HCT116 (cell line): ENCODE data around the gene UMOD. TPM values are rescaled to one million over a fixed set of nuclear protein-coding genes. Genes with fewer than 3 reads are reported as not detected.

Experiments
- ATAC-seq: fragments of 200-7000 bp; cut with Tn5 transposase; 2 replicates; pipeline ENCODE4 v1.9.1; 2020; ENCODE audit warnings: mild to moderate bottlenecking, moderate library complexity
- BruUV-seq: library from RNA; stranded (reverse); fragments of 400-500 nt; replicated peaks from 2 replicates; lab custom pipeline; 2021; lab: Mats Ljungman, UMichigan
- CTCF ChIA-PET: fragments of 300-600 bp; sonication (Branson Sonifier 250); formaldehyde crosslinking; loops from one replicate; lab custom pipeline; 2021; ENCODE audit warnings: antibody characterized with exemption; lab: Charles Lee
- POLR2A ChIA-PET: fragments of 300-600, 350-600 bp; sonication (Branson Sonifier 250); formaldehyde crosslinking; loops from one replicate; lab custom pipeline; 2021; ENCODE audit warnings: antibody characterized with exemption; lab: Charles Lee
- RAD21 ChIA-PET, 2 experiments: fragments of 300-600 bp; sonication (Branson Sonifier 250); formaldehyde crosslinking; loops; one replicate each; lab custom pipeline; 2023; ENCODE audit warnings: low total read pairs in 2 of 2; ENCODE audit not compliant: uncharacterized antibody in 2 of 2, unreplicated experiment in 2 of 2, low non-redundant PET in 1 of 2; lab: Charles Lee
- DNase-seq: peaks from one replicate; pipeline ENCODE4 v3.0.0-alpha.2; 2010; ENCODE audit warnings: low read depth, low spot score
- H2AFZ ChIP-seq: fragments of 200-600 bp; shearing (Covaris generic), sonication (generic); 2 replicates; pipeline ENCODE4 v1.6.1; 2017; ENCODE audit warnings: low read depth, mixed run types, mixed read lengths, antibody characterized with exemption, low read length; ENCODE audit not compliant: poor library complexity, severe bottlenecking
- H3K27ac ChIP-seq: 2 replicates; pipeline ENCODE4 v1.5.1; 2012; ENCODE audit warnings: low read depth, low read length
- H3K27me3 ChIP-seq: fragments of 200-600 bp; sonication (generic); 2 replicates; pipeline ENCODE4 v1.6.1; 2016; ENCODE audit warnings: mixed run types, low read length, mixed read lengths; ENCODE audit not compliant: insufficient read depth
- H3K36me3 ChIP-seq, 2 experiments: fragments of 200-500 bp in 1 of 2; fragments of 200-600 bp in 1 of 2; sonication (Bioruptor generic) in 1 of 2; sonication (generic) in 1 of 2; 2 replicates each; pipeline versions ENCODE4 v1.5.1 to v1.6.1; 2014 to 2016; ENCODE audit warnings: low read length in 2 of 2, inconsistent platforms in 1 of 2, mixed read lengths in 1 of 2, mixed run types in 1 of 2; ENCODE audit not compliant: insufficient read depth in 2 of 2, control insufficient read depth in 1 of 2
- H3K4me1 ChIP-seq, 2 experiments: fragments of 200-600 bp in 1 of 2; sonication (generic) in 1 of 2; 2 replicates each; pipeline versions ENCODE4 v1.5.1 to v1.6.1; 2012 to 2017; ENCODE audit warnings: low read length in 2 of 2, inconsistent platforms in 1 of 2, mild to moderate bottlenecking in 1 of 2, mixed read lengths in 1 of 2, mixed run types in 1 of 2, moderate library complexity in 1 of 2; ENCODE audit not compliant: insufficient read depth in 2 of 2, control insufficient read depth in 1 of 2
- H3K4me2 ChIP-seq: fragments of 200-600 bp; sonication (generic); 2 replicates; pipeline ENCODE4 v1.6.1; 2017; ENCODE audit warnings: mixed run types, low read length, mixed read lengths
- H3K4me3 ChIP-seq, 2 experiments: fragments of 200-600 bp in 1 of 2; sonication (generic) in 1 of 2; replicated peaks in 1 of 2; 2 replicates each; pipeline ENCODE4 v1.5.1; 2011 to 2016; ENCODE audit warnings: low read length in 2 of 2, control low read depth in 1 of 2, low read depth in 1 of 2, mild to moderate bottlenecking in 1 of 2, mixed read lengths in 1 of 2, mixed run types in 1 of 2
- H3K79me2 ChIP-seq: fragments of 200-600 bp; sonication (generic); 2 replicates; pipeline ENCODE4 v1.6.1; 2017; ENCODE audit warnings: mild to moderate bottlenecking, mixed run types, low read length, moderate library complexity, mixed read lengths; ENCODE audit not compliant: insufficient read depth
- H3K9ac ChIP-seq: fragments of 200-600 bp; sonication (generic); 2 replicates; pipeline ENCODE4 v1.6.1; 2016; ENCODE audit warnings: low read length, mixed read lengths
- H3K9me2 ChIP-seq: fragments of 200-600 bp; sonication (generic), shearing (Covaris generic); 2 replicates; pipeline ENCODE4 v1.6.1; 2017; ENCODE audit warnings: mixed run types, mild to moderate bottlenecking, moderate library complexity; ENCODE audit not compliant: insufficient read depth
- H3K9me3 ChIP-seq, 2 experiments: fragments of 200-500 bp in 1 of 2; fragments of 200-600 bp in 1 of 2; sonication (Bioruptor generic) in 1 of 2; sonication (generic) in 1 of 2; 2 replicates each; pipeline ENCODE4 v1.6.1; 2014 to 2017; ENCODE audit warnings: low read length in 2 of 2, mixed read lengths in 2 of 2, inconsistent platforms in 1 of 2, low read depth in 1 of 2, mild to moderate bottlenecking in 1 of 2, mixed run types in 1 of 2, moderate library complexity in 1 of 2; ENCODE audit not compliant: control insufficient read depth in 1 of 2, insufficient read depth in 1 of 2
- H4K20me1 ChIP-seq: fragments of 200-600 bp; sonication (generic), shearing (Covaris generic); 2 replicates; pipeline ENCODE4 v1.6.1; 2017; ENCODE audit warnings: mixed run types, mild to moderate bottlenecking, moderate library complexity; ENCODE audit not compliant: insufficient read depth
- ATF3 ChIP-seq: IDR thresholded peaks from 2 replicates; pipeline ENCODE4 v1.6.1; 2012
- CBX3 ChIP-seq: IDR thresholded peaks from 2 replicates; pipeline ENCODE4 v1.6.1; 2012; ENCODE audit warnings: low read depth
- CEBPB ChIP-seq: IDR thresholded peaks from 2 replicates; pipeline ENCODE4 v1.6.1; 2012; ENCODE audit warnings: low read depth
- CTCF ChIP-seq, 3 experiments: fragments of 200-600 bp in 1 of 3; sonication (generic) in 1 of 3; IDR thresholded peaks in 2 of 3; conservative IDR thresholded peaks in 1 of 3; 2 replicates each; pipeline ENCODE4 v1.5.1; 2012 to 2017; ENCODE audit warnings: low read depth in 2 of 3, low read length in 2 of 3, antibody characterized with exemption in 1 of 3, borderline replicate concordance in 1 of 3, control low read depth in 1 of 3, mild to moderate bottlenecking in 1 of 3, mixed read lengths in 1 of 3, mixed run types in 1 of 3, moderate library complexity in 1 of 3; ENCODE audit not compliant: insufficient read depth in 1 of 3
- EGR1 ChIP-seq: IDR thresholded peaks from 2 replicates; pipeline ENCODE4 v1.6.1; 2012; ENCODE audit warnings: low read depth
- ELF1 ChIP-seq: IDR thresholded peaks from 2 replicates; pipeline ENCODE4 v1.6.1; 2012; ENCODE audit warnings: low read depth, borderline replicate concordance
- JUND ChIP-seq: IDR thresholded peaks from 2 replicates; pipeline ENCODE4 v1.6.1; 2012
- MAX ChIP-seq: IDR thresholded peaks from 2 replicates; pipeline ENCODE4 v1.6.1; 2012
- POLR2A ChIP-seq: IDR thresholded peaks from 2 replicates; pipeline ENCODE4 v1.7.0; 2011; ENCODE audit warnings: borderline replicate concordance; ENCODE audit not compliant: insufficient read depth, insufficient read length; ENCODE audit errors: extremely low read depth
- POLR2AphosphoS5 ChIP-seq: IDR thresholded peaks from 2 replicates; pipeline ENCODE4 v1.6.1; 2011; ENCODE audit warnings: mild to moderate bottlenecking, low read depth, low read length, moderate library complexity
- REST ChIP-seq: IDR thresholded peaks from 2 replicates; pipeline ENCODE4 v1.6.1; 2012; ENCODE audit warnings: low read depth
- SP1 ChIP-seq: IDR thresholded peaks from 2 replicates; pipeline ENCODE4 v1.6.1; 2012; ENCODE audit warnings: low read depth
- YY1 ChIP-seq: IDR thresholded peaks from 2 replicates; pipeline ENCODE4 v1.6.1; 2011; ENCODE audit warnings: low read length, low read depth, moderate library complexity, mild to moderate bottlenecking; ENCODE audit not compliant: insufficient replicate concordance; ENCODE audit errors: extremely low read depth
- ZFX ChIP-seq: fragments of 450-650 bp; IDR thresholded peaks from 2 replicates; pipeline ENCODE4 v1.6.1; 2017
- intact Hi-C: fragments of 100-400 bp; cut with micrococcal nuclease; formaldehyde crosslinking; loops from 2 replicates; pipeline ENCODE4 v1.10.0; 2022
- total RNA-seq: library from RNA; stranded (reverse); gene quantifications from one replicate; pipeline ENCODE4 v1.2.1, GENCODE V29; 2021; ENCODE audit not compliant: unreplicated experiment

UMOD gene
- total RNA-seq, 1 experiment from 2014 or later: not detected

- BruUV-seq: no TSS peak
These were observed 49.0 kb upstream of the UMOD start for GRCh38 chr16:20401475-20402016.

GRCh38 chr16:20401066-20401465 lies 48.6 kb upstream of the UMOD start:
- no peaks in the 10 kb centered on the region for H3K9me3 ChIP-seq
- BruUV-seq: no TSS peak
- intact Hi-C loops: no loop called here
- ATAC-seq (no peak), DNase-seq (no peak)
- CTCF ChIA-PET: no interaction called here
- H2AFZ ChIP-seq: no peak overlapping the region
- H3K27ac ChIP-seq: no peak overlapping the region
- RAD21 ChIA-PET: no interaction called here
- H3K9me2 ChIP-seq: no peaks in the 10 kb centered on the region
- H3K36me3 ChIP-seq: no peaks in the 10 kb centered on the region
- no peak overlapping the region for H3K9ac ChIP-seq
- H4K20me1 ChIP-seq: no peaks in the 10 kb centered on the region
- POLR2A ChIA-PET: no interaction called here
- H3K4me3 ChIP-seq: no peak overlapping the region
- H3K4me2 ChIP-seq: no peak overlapping the region
- H3K79me2 ChIP-seq: no peaks in the 10 kb centered on the region
- H3K4me1 ChIP-seq: no peaks in the 10 kb centered on the region; a peak in 1 of 4 replicates
- no peaks in the 10 kb centered on the region for H3K27me3 ChIP-seq
- TF ChIP-seq YY1 (no peak), JUND (no peak), POLR2A (no peak), REST (no peak), EGR1 (no peak), ELF1 (no peak), ZFX (no peak), CEBPB (no peak), CBX3 (no peak), ATF3 (no peak), CTCF (IDR thresholded peaks at IDR 0.05 in 2 of 3, conservative IDR thresholded peaks at IDR 0.05 in 1 of 3; ENCODE audit: borderline replicate concordance in 1 of 3, insufficient read depth in 1 of 3, low read depth in 2 of 3, low read length in 2 of 3) (no peak)

More at GRCh38 chr16:20401475-20402016, 49.0 kb upstream of the UMOD start:
- Histone ChIP-seq H3K79me2 (no peaks in the 10 kb centered on the region), H3K4me1 (no peaks in the 10 kb centered on the region; a peak in 1 of 4 replicates), H3K4me2 (no peak overlapping the region), H3K9me2 (no peaks in the 10 kb centered on the region), H3K4me3 (no peak overlapping the region), H3K9ac (no peak overlapping the region), H3K27ac (no peak overlapping the region), H3K27me3 (no peaks in the 10 kb centered on the region), H2AFZ (no peak overlapping the region), H3K36me3 (no peaks in the 10 kb centered on the region), H4K20me1 (no peaks in the 10 kb centered on the region), H3K9me3 (no peaks in the 10 kb centered on the region)
- DNase-seq: no peak
- ATAC-seq: no peak
- intact Hi-C loops: no loop called here
- ChIA-PET CTCF (no interaction called here), POLR2A (no interaction called here), RAD21 (no interaction called here)
- TF ChIP-seq ATF3: no peak
- no peak for TF ChIP-seq MAX
- no peak for TF ChIP-seq SP1
- no peak for TF ChIP-seq JUND
- TF ChIP-seq POLR2A: no peak
- no peak for TF ChIP-seq POLR2AphosphoS5
